H9 (cell line): ENCODE results near the gene YEATS2. TPM values are rescaled to one million over a fixed set of nuclear protein-coding genes. Genes with fewer than 3 reads are reported as not detected.
A peak's percentile ranks its signal among the peaks of the same experiment; 100 is the strongest.

Source experiments
- DNase-seq: peaks from one replicate; pipeline ENCODE4 v3.0.0-alpha.2; 2017
- H2AFZ ChIP-seq: one replicate; pipeline ENCODE4 v1.6.1; 2013; ENCODE audit warnings: mild to moderate bottlenecking, low read length, control low read depth, moderate library complexity
- H2AK5ac ChIP-seq: 2 replicates; pipeline ENCODE4 v1.6.1; 2013; ENCODE audit warnings: low read length, control low read depth, mixed read lengths; ENCODE audit not compliant: insufficient read length
- H2BK120ac ChIP-seq: one replicate; pipeline ENCODE4 v1.6.1; 2013; ENCODE audit warnings: low read depth, mild to moderate bottlenecking, low read length, control low read depth, inconsistent platforms; ENCODE audit not compliant: poor library complexity, severe bottlenecking
- H2BK12ac ChIP-seq: 2 replicates; pipeline ENCODE4 v1.6.1; 2013; ENCODE audit warnings: low read length, control low read depth, mixed read lengths, low read depth; ENCODE audit not compliant: insufficient read length
- H2BK15ac ChIP-seq: 2 replicates; pipeline ENCODE4 v1.6.1; 2013; ENCODE audit warnings: low read depth, low read length, control low read depth
- H2BK20ac ChIP-seq: one replicate; pipeline ENCODE4 v1.6.1; 2013; ENCODE audit warnings: low read depth, mild to moderate bottlenecking, low read length, control low read depth, inconsistent platforms; ENCODE audit not compliant: poor library complexity, severe bottlenecking
- H2BK5ac ChIP-seq: 2 replicates; pipeline ENCODE4 v1.6.1; 2013; ENCODE audit warnings: low read length, control low read depth, mixed read lengths; ENCODE audit not compliant: insufficient read length
- H3K14ac ChIP-seq: 2 replicates; pipeline ENCODE4 v1.6.1; 2013; ENCODE audit warnings: low read length, control low read depth; ENCODE audit not compliant: insufficient read depth
- H3K18ac ChIP-seq: 2 replicates; pipeline ENCODE4 v1.6.1; 2013; ENCODE audit warnings: low read depth, mild to moderate bottlenecking, mixed read lengths, low read length, control low read depth; ENCODE audit not compliant: insufficient read length
- H3K23ac ChIP-seq: 2 replicates; pipeline ENCODE4 v1.6.1; 2013; ENCODE audit warnings: low read length, control low read depth, mixed read lengths, low read depth; ENCODE audit not compliant: insufficient read length
- H3K23me2 ChIP-seq: 2 replicates; pipeline ENCODE4 v1.6.1; 2013; ENCODE audit warnings: low read depth, mild to moderate bottlenecking, mixed read lengths, low read length, control low read depth; ENCODE audit not compliant: insufficient read length, poor library complexity, severe bottlenecking
- H3K27ac ChIP-seq: 2 replicates; pipeline ENCODE4 v1.5.1; 2013; ENCODE audit warnings: low read length, control low read depth, mixed read lengths, low read depth; ENCODE audit not compliant: insufficient read length
- H3K27me3 ChIP-seq: 2 replicates; pipeline ENCODE4 v1.6.1; 2013; ENCODE audit warnings: low read length, control low read depth, inconsistent platforms; ENCODE audit not compliant: insufficient read depth
- H3K4ac ChIP-seq: 2 replicates; pipeline ENCODE4 v1.6.1; 2013; ENCODE audit warnings: low read depth, mild to moderate bottlenecking, control low read depth, inconsistent platforms, low read length, moderate library complexity
- H3K4me1 ChIP-seq: 2 replicates; pipeline ENCODE4 v1.6.1; 2013; ENCODE audit warnings: low read length, control low read depth, inconsistent platforms; ENCODE audit not compliant: insufficient read depth
- H3K4me2 ChIP-seq: 2 replicates; pipeline ENCODE4 v1.6.1; 2013; ENCODE audit warnings: low read length, control low read depth, mixed read lengths; ENCODE audit not compliant: insufficient read length, insufficient read depth
- H3K56ac ChIP-seq: 2 replicates; pipeline ENCODE4 v1.6.1; 2013; ENCODE audit warnings: low read depth, mild to moderate bottlenecking, mixed read lengths, low read length, control low read depth; ENCODE audit not compliant: insufficient read length
- H3K79me1 ChIP-seq: 2 replicates; pipeline ENCODE4 v1.6.1; 2013; ENCODE audit warnings: low read depth, mild to moderate bottlenecking, moderate library complexity, low read length, control low read depth, inconsistent platforms; ENCODE audit not compliant: insufficient read depth, poor library complexity, severe bottlenecking
- H3K79me2 ChIP-seq: 2 replicates; pipeline ENCODE4 v1.6.1; 2013; ENCODE audit warnings: low read length, control low read depth, inconsistent platforms; ENCODE audit not compliant: insufficient read depth
- H3K9ac ChIP-seq: 2 replicates; pipeline ENCODE4 v1.6.1; 2013; ENCODE audit warnings: low read length, control low read depth, mixed read lengths; ENCODE audit not compliant: insufficient read length; ENCODE audit errors: extremely low read depth
- H3K9me3 ChIP-seq: one replicate; pipeline ENCODE4 v1.6.1; 2013; ENCODE audit warnings: low read depth, low read length, inconsistent platforms; ENCODE audit not compliant: control insufficient read depth
- H3T11ph ChIP-seq: one replicate; pipeline ENCODE4 v1.6.1; 2013; ENCODE audit warnings: mild to moderate bottlenecking, low read length, control low read depth, inconsistent platforms
- H4K20me1 ChIP-seq: one replicate; pipeline ENCODE4 v1.6.1; 2013; ENCODE audit not compliant: control insufficient read depth, insufficient read length, insufficient read depth
- H4K5ac ChIP-seq: 2 replicates; pipeline ENCODE4 v1.6.1; 2013; ENCODE audit warnings: low read depth, mild to moderate bottlenecking, mixed read lengths, low read length, control low read depth; ENCODE audit not compliant: insufficient read length
- H4K8ac ChIP-seq: replicated peaks from 2 replicates; pipeline ENCODE4 v1.6.1; 2013; ENCODE audit warnings: low read length, control low read depth, mixed read lengths, low read depth; ENCODE audit not compliant: insufficient read length
- H4K91ac ChIP-seq: 2 replicates; pipeline ENCODE4 v1.6.1; 2013; ENCODE audit warnings: low read depth, mild to moderate bottlenecking, moderate library complexity, mixed read lengths, low read length, control low read depth; ENCODE audit not compliant: insufficient read length
- H3K27ac Mint-ChIP-seq, 3 experiments: 2 replicates in 2 of 3; 3 replicates in 1 of 3; pipeline ENCODE4 v1.8.0; 2020 to 2021; ENCODE audit warnings: mixed read lengths in 3 of 3, mild to moderate bottlenecking in 1 of 3, moderate library complexity in 1 of 3
- H3K27me3 Mint-ChIP-seq: 2 replicates; pipeline ENCODE4 v1.8.0; 2021; ENCODE audit warnings: low read depth, mild to moderate bottlenecking, moderate library complexity, mixed read lengths
- H3K36me3 Mint-ChIP-seq, 3 experiments: 2 replicates in 2 of 3; 3 replicates in 1 of 3; pipeline ENCODE4 v1.8.0; 2020 to 2021; ENCODE audit warnings: low read depth in 3 of 3, mixed read lengths in 3 of 3; ENCODE audit not compliant: insufficient read depth in 1 of 3
- H3K4me1 Mint-ChIP-seq, 2 experiments: 2 replicates each; pipeline ENCODE4 v1.8.0; 2020; ENCODE audit warnings: mixed read lengths in 2 of 2
- H3K4me3 Mint-ChIP-seq, 2 experiments: 2 replicates in 1 of 2; 3 replicates in 1 of 2; pipeline ENCODE4 v1.8.0; 2020 to 2021; ENCODE audit warnings: mild to moderate bottlenecking in 2 of 2, mixed read lengths in 2 of 2, moderate library complexity in 1 of 2
- H3K9me3 Mint-ChIP-seq, 2 experiments: 2 replicates in 1 of 2; 3 replicates in 1 of 2; pipeline ENCODE4 v1.8.0; 2020; ENCODE audit warnings: mild to moderate bottlenecking in 2 of 2, mixed read lengths in 2 of 2, moderate library complexity in 1 of 2
- CTCF ChIP-seq: fragments of 200-600 bp; sonication (generic); conservative IDR thresholded peaks from 3 replicates; pipeline ENCODE4 v1.8.0; 2021; ENCODE audit warnings: antibody characterized with exemption, mild to moderate bottlenecking
- WGBS: extraction: QIAGEN DNeasy Blood & Tissue Kit; methylation state at CpG from one replicate; pipeline ENCODE4 v1.1.7; 2013; ENCODE audit warnings: missing lambda C conversion rate, low lambda C conversion rate, mixed read lengths; ENCODE audit not compliant: insufficient read length; ENCODE audit errors: extremely low coverage; 5-methylcytosine and 5-hydroxymethylcytosine counted together
- total RNA-seq: library from RNA; stranded (reverse); gene quantifications from 2 replicates; pipeline ENCODE4 v1.2.1, GENCODE V29; 2021

YEATS2 gene
- total RNA-seq, 1 experiment from 2014 or later = 40.3 TPM

- Mint-ChIP-seq H3K4me3 (peak overlapping the region; percentile 72 to 89), H3K9me3 (no peaks in the 10 kb centered on the region), H3K36me3 (peaks cover 5 to 9% (median 5%) of the 10 kb centered on the region in 3 experiments; a peak in 6 of 7 replicates), H3K4me1 (peaks cover 29 to 37% of the 10 kb centered on the region in 2 experiments), H3K27ac (peak overlapping the region; percentile 3 to 94 (median 35); a peak in 5 of 7 replicates), H3K27me3 (no peaks in the 10 kb centered on the region)
- no peak overlapping the region for H2BK20ac ChIP-seq
- no peaks in the 10 kb centered on the region for H3K79me1 ChIP-seq
- H2AFZ ChIP-seq = no peak overlapping the region
- no peak overlapping the region for H4K8ac ChIP-seq
- H3K79me2 ChIP-seq = peaks cover 45% of the 10 kb centered on the region; the same call in 1 of the 2 replicates
- DNase-seq = no peak
- no peaks in the 10 kb centered on the region for H3K27me3 ChIP-seq
- no peak overlapping the region for H3K18ac ChIP-seq
- peaks cover 3% of the 10 kb centered on the region; the same call in 1 of the 2 replicates for H3K4me1 ChIP-seq
- no peak overlapping the region for H2AK5ac ChIP-seq
- H3K4ac ChIP-seq = no peak overlapping the region
- no peak for TF ChIP-seq CTCF
- 100% methylated on average over 1 of the region's 13 CpGs for WGBS
- no peak overlapping the region for H3K23ac ChIP-seq
- H3T11ph ChIP-seq = no peak overlapping the region
- H3K56ac ChIP-seq = no peak overlapping the region
- no peak overlapping the region for H2BK15ac ChIP-seq
- H3K9me3 ChIP-seq = no peaks in the 10 kb centered on the region
- H4K5ac ChIP-seq = no peak overlapping the region
- H3K4me2 ChIP-seq = peak overlapping the region; percentile 80
- no peak overlapping the region for H2BK5ac ChIP-seq
- H2BK120ac ChIP-seq = no peak overlapping the region
- H3K14ac ChIP-seq = no peak overlapping the region
- peak overlapping the region; percentile 92 for H3K9ac ChIP-seq
- H4K91ac ChIP-seq = no peak overlapping the region
- H3K27ac ChIP-seq = no peak overlapping the region
- H2BK12ac ChIP-seq = no peak overlapping the region
- no peaks in the 10 kb centered on the region for H4K20me1 ChIP-seq
- H3K23me2 ChIP-seq = peaks cover 8% of the 10 kb centered on the region
Observed at GRCh38 chr3:183699238-183699947, 1.8 kb downstream of the YEATS2 start.
